Forelimb muscle (tissue), 1 donor: ENCODE measurements around the gene NSG1. TPM values are rescaled to one million over a fixed set of nuclear protein-coding genes. Genes with fewer than 3 reads are reported as not detected.
A peak's percentile ranks its signal among the peaks of the same experiment; 100 is the strongest.

Source experiments
- DNase-seq: peaks from one replicate; pipeline ENCODE4 v3.0.0-alpha.2; 2013; ENCODE audit warnings: low read depth
- polyA plus RNA-seq: library from polyadenylated mRNA; unstranded; fragments of 120-200 nt; gene quantifications from one replicate; pipeline ENCODE4 v1.2.1, GENCODE V29; 2013; ENCODE audit not compliant: insufficient read length

NSG1 gene
- polyA plus RNA-seq, 1 donor: 0.92 TPM

DNA sequence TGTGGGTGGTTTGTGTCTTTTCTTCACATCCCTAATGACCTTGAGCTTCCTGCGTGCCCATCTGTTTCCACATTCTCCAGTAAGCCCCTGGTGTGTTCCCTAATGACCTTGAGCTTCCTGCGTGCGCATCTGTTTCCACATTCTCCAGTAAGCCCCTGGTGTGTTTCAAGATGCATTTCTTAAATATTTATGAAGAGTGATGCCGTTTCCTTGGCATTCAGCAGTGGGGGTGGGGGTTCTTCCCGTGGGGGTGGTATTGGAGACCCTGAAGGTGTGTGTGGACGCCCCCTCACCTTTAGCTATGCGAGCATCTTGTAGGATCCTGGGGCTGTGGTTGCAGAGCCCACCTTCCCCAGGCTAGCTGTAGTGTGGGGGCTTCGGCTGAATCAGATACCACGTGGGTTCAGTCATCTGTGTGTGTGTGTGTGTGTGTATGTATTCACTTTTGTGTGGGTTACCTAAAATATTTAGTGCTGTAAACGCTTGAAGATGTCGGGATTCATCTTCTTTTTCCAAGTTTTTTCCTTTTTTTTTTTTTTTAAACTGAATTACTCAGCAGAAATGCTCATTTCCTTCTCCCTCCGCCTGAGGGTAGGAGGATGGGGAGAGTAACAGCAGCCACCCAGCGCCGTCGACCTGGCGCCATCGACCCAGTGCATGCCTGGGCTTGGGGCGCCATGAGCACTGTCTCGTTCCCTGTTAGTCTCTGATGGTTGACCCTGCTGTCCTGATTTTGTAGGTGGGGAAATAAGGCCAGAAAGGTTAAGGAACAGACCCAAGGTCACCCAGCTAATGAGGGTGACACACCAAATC, 9.9 kb downstream of the NSG1 start:
- peak; percentile 6 for DNase-seq

- DNase-seq: no peak
These were observed 10.5 kb downstream of the NSG1 start for GRCh38 chr4:4397441-4397819.

DNA sequence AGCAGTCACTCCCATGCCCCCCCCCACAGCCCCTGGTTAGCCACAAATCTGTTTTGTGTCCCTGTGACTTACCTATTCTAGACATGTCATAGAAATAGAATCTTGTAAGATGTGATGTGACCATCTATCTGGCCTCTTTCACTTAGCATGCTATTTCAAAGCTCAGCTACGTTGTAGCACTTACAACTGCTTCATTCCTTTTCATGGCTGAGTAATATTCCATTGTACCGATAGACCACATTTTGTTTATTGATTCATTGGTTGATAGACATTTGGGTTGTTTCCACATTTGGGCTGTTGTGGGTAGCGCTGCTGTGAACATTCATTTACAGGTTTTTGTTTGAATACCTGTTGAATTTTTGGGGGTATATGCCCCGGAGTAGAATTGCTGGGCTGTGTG, 11.5 kb downstream of the NSG1 start:
- DNase-seq: no peak

DNA sequence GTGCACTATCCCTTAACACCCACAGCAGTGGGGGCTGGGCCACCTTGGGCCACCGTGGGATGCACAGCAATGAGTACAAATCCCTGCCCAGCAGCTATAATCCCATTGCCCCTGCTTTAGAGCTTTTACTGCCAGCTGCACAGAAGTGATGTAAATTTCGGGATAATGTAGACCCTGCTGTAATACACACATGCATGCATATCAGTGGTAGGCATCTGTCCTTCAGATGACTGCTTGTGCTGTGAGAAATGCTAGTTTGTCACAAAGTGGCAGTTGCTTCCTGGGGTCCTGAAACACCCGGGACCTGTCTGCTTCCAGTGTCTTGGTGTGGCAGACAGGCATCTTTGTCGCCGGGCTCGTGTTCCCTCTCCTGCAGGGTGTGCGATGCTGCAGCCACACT, 14.1 kb downstream of the NSG1 start:
- no peak for DNase-seq

DNA sequence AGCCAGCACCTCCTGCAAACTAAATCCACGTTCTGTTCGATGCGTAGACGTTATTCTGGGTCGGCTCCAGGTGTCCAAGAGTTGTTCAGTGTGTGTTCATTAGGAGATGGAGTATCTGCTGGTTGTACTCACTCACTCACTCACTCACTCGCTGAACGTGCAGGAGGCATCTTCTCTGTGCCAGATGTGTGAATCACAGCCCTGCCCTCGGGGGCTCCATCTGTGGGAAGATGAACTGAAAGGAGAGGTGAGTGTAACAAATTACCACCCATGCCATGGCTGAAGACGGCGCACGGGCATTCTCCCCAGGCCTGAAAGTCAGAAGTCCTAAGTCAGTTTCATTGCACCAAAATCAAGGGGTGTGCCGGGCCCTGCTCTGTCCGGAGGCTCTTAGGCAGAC, 16.1 kb downstream of the NSG1 start:
- DNase-seq: no peak

DNA sequence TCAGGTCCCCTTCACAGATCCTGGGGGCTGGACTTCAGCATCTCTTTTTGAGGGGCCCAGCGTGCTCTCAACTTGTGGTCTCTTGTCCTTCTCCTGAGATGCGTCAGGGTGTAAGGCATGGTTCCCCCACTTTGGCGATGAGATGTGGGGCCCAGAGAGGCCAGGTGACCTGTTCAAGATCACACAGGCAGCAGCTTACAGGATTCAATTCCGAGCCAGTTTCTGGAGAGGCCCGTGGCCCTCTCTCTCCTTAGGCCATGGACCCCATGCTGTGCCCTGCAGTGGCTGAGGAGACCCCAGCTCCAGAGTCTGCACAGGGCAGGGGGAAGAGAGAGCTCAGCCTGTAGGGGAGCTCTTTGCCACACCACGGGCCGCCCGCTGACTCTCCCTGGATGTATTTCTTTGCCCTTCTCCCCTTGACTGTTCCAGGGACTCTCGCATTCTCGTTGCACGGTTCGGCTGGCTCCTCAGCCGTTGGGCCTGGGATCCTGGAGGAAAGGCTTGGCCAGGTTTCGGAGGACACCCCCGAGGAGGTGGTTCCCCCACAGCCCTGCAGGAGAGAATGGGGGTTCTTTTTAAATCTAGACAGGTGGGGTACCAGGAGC, 18.6 kb downstream of the NSG1 start:
- no peak for DNase-seq

- no peak for DNase-seq
These were observed 19.8 kb downstream of the NSG1 start for GRCh38 chr4:4406455-4407298.

GRCh38 chr4:4407299-4408131, 20.6 kb downstream of the NSG1 start:
- no peak for DNase-seq

DNA sequence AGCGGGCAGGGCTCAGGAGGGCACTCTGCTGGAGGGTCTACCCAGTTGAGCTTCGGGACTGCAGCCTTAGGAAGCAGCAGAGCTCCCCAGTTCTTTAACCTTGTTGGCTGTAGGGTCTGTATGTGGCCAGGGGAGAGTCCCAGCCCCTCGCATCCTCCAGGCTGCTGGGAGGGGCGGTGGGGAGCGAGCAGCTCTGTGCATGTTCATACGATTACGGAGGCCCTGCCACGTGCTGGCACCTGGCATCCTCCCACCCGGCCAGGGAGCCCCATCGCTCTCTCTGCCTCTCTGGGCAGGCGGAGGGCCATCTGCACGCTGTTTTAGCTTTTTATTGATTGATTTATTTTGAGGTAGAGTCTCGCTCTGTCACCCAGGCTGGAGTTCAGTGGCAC, 21.2 kb downstream of the NSG1 start:
- DNase-seq: no peak

DNA sequence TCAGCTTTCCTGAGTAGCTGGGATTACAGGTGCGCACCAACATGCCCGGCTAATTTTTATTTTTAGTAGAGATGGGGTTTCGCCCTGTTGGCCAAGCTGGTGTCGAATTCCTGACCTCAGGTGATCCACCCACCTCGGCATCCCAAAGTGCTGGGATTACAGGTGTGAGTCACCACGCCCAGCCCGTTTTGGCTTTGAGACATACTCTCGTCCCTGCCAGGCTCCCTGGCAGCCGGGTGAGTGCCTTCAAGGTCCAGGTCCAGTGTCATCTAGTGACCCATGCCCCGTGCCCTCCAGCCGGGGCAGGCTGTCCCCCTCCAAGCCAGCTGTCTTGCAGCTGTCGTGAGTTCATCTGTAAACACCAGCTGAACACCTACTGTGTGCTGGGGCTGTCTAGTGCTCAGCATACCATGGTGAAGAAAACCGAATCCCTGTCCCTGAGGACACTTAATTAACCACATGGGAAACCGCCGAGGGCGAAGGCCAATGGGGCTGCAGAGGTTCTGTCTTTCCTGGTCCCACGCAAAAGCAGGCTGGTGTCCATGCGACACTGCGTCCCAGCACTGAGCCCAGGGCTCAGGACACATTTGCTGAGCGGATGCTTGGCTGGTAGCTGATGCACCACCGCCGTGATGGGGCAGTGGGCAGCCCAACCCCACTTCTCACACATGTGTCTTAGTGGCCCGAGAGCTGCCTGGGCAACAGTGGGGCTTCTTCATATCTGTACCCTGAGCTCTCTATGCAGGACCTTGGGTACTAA, 21.9 kb downstream of the NSG1 start:
- DNase-seq: no peak

GRCh38 chr4:4409416-4410115, 22.7 kb downstream of the NSG1 start:
- no peak for DNase-seq

DNA sequence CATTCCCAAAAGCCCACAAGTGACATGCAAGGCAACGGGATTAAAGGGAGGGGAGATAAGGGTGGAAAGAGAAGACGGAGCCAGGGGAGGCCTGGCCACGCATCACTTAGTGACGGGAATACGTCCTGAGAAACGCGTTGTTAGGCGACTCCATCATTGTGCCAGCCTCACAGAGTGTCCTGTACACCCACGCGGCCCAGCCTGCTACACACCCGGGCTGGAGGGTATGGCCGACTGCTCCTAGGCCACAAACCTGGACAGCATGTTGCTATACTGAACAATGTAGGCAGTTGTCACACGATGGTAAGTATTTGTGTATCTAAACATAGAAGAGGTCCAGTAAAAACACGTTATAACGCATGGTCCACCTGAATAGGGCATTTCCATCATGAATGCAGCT, 23.4 kb downstream of the NSG1 start:
- DNase-seq: no peak

- no peak for DNase-seq
These were observed 25.0 kb downstream of the NSG1 start for GRCh38 chr4:4411906-4412305.

- DNase-seq: no peak
These were observed 25.9 kb downstream of the NSG1 start for GRCh38 chr4:4412641-4413372.

- DNase-seq: no peak
These were observed 26.4 kb downstream of the NSG1 start for GRCh38 chr4:4413373-4413725.

- DNase-seq: no peak
These were observed 26.9 kb downstream of the NSG1 start for GRCh38 chr4:4413806-4414205.

DNA sequence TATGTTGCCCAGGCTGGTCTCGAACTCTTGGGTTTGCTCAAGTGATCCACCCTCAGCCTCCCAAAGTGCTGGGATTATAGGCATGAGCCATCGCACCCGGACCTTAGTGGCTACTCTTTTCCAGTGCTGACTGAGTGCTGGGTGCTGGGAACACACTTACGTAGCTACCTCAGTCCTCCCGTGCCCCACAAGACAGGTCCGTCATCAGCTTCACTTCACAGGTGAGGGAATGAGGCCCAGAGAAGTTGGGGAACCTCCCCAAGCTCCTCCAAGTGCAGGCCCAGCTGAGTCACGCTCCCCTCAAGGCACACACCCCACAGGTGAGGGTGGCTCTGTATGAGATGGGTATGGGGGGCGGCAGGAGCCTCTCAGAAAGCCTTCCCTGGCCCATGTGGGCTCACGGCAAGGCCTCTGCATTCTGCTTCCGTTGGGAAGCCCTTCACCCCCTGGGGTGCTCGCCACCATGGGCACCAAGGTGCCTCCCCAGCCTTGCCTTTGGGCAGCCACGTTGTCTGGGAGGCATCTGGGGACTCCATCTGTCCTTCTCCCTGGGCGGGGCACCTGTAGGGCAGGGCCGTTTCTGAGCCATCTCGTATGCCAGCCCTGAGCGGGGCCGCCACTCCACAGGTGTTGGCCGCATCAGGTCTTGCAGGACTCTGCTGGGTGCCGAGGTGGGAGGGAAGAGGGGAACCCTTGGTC, 28.4 kb downstream of the NSG1 start:
- no peak for DNase-seq

DNA sequence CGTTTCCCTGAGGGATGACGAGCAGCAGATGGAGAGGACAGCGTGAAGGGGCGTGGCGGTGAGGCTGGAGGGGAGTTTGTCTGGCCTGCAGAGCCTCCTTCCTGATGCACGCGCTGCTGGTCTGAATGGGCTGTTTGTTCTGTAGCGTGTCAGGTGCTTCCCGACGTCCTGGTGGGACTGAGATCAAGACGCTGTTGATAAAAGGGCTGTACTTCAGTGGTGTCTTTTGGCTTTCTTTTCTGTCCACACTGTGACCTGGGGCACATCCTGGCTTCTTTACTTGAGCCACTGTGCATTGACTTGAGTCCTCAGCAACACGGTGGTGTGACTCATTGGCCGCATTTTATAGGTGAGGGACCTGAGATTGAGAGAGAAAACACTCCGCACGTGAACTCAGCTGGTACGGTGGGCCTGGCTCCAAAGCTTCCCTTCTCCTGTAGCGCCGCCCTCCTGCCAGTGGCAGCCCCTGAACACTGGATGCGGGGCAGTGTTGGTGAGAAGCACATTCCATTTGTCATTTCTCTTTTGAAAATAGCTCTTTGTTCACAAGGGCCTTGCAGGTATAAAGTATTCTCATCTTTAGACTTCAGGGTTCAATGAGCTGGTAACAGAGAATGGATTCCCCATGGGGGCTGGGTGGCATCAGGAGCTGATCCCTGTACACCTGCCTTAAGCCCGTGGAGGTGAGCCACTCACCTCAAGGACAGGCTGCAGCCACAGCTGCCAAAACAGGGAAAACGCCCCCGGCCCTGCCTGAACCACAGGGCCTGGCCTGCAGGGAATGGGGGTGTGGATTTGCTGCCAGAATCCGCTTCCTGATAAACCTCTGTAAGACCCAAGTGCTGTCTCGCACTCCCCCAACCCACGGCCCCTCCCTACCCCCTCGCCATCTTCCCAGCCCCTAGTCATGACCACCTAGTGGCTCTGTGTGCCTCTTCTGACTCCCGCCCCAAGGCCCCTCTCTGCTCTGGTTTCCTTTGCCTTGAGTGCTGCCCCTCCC, 29.2 kb downstream of the NSG1 start:
- DNase-seq: no peak
